ENCODE measurements around the gene PRRT3. TPM values are rescaled to one million over a fixed set of nuclear protein-coding genes. Genes with fewer than 3 reads are reported as not detected.

The PRRT3 gene
- total and polyA plus RNA-seq, 2 of the 13 experiments (the other 11 are each of a cell fraction or from before 2014, with no cell fraction given) = 0.22 to 0.44 TPM

GRCh38 chr3:9916734-9917680, 35.2 kb downstream of the PRRT3 start, which contains the start of gene IL17RC (continued):
- TF ChIP-seq ZNF709 (CRISPR knock-in tag; IDR thresholded peaks at IDR 0.05) = peak; percentile 27; the same call in 1 of the 2 replicates
- 0 out of 2 replicates have a peak, but pooled peaks have one; percentile 8 for TF ChIP-seq TBX3 (IDR thresholded peaks at IDR 0.05; ENCODE audit: borderline replicate concordance)
- TF ChIP-seq TCF12 (IDR thresholded peaks at IDR 0.05) = no peak
- TF ChIP-seq TCF12 (CRISPR knock-in tag; IDR thresholded peaks at IDR 0.05) = no peak
- TF ChIP-seq SAP130 (CRISPR knock-in tag; IDR thresholded peaks at IDR 0.05; ENCODE audit: low read depth) = peak; percentile 85
- TF ChIP-seq, protein P1, sequence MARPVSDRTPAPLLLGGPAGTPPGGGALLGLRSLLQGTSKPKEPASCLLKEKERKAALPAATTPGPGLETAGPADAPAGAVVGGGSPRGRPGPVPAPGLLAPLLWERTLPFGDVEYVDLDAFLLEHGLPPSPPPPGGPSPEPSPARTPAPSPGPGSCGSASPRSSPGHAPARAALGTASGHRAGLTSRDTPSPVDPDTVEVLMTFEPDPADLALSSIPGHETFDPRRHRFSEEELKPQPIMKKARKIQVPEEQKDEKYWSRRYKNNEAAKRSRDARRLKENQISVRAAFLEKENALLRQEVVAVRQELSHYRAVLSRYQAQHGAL (CRISPR knock-in tag; IDR thresholded peaks at IDR 0.05; ENCODE audit: not compliant biosample characterization) = no peak
- TF ChIP-seq ZBTB3 (CRISPR knock-in tag; IDR thresholded peaks at IDR 0.05; ENCODE audit: borderline replicate concordance, low read depth) = no peak
- TF ChIP-seq ZMAT3 (CRISPR knock-in tag; conservative IDR thresholded peaks at IDR 0.05) = no peak
- TF ChIP-seq ZNF382 (CRISPR knock-in tag; IDR thresholded peaks at IDR 0.05; ENCODE audit: borderline replicate concordance) = no peak
- no peak for TF ChIP-seq ZNF34 (CRISPR knock-in tag; IDR thresholded peaks at IDR 0.05; ENCODE audit: borderline replicate concordance)
- TF ChIP-seq ZNF781 (CRISPR knock-in tag; IDR thresholded peaks at IDR 0.05; ENCODE audit: borderline replicate concordance, not compliant biosample characterization) = no peak
- TF ChIP-seq ZNF276 (CRISPR knock-in tag; IDR thresholded peaks at IDR 0.05; ENCODE audit: low read depth) = no peak
- TF ChIP-seq ZNF563 (CRISPR knock-in tag; IDR thresholded peaks at IDR 0.05) = no peak
- no peak for TF ChIP-seq ZNF557 (CRISPR knock-in tag; IDR thresholded peaks at IDR 0.05)
- no peak for TF ChIP-seq ZNF576 (CRISPR knock-in tag; IDR thresholded peaks at IDR 0.05)
- peak; percentile 91 for TF ChIP-seq IRF2 (CRISPR knock-in tag; IDR thresholded peaks at IDR 0.05)
- no peak for TF ChIP-seq ZNF850 (CRISPR knock-in tag; conservative IDR thresholded peaks at IDR 0.05)
- no peak; the same call in 1 of the 2 replicates for TF ChIP-seq FOSL2 (CRISPR knock-in tag; IDR thresholded peaks at IDR 0.05)
- TF ChIP-seq, protein P2, sequence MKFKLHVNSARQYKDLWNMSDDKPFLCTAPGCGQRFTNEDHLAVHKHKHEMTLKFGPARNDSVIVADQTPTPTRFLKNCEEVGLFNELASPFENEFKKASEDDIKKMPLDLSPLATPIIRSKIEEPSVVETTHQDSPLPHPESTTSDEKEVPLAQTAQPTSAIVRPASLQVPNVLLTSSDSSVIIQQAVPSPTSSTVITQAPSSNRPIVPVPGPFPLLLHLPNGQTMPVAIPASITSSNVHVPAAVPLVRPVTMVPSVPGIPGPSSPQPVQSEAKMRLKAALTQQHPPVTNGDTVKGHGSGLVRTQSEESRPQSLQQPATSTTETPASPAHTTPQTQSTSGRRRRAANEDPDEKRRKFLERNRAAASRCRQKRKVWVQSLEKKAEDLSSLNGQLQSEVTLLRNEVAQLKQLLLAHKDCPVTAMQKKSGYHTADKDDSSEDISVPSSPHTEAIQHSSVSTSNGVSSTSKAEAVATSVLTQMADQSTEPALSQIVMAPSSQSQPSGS (CRISPR knock-in tag; IDR thresholded peaks at IDR 0.05) = peak; percentile 23; the same call in 1 of the 2 replicates
- TF ChIP-seq ZFP36L1 (CRISPR knock-in tag; IDR thresholded peaks at IDR 0.05) = no peak
- 0 out of 2 replicates have a peak, but pooled peaks have one; percentile 17 for TF ChIP-seq ZBTB26 (CRISPR knock-in tag; IDR thresholded peaks at IDR 0.05; ENCODE audit: borderline replicate concordance)
- TF ChIP-seq POLR2A (IDR thresholded peaks at IDR 0.05; ENCODE audit: insufficient read depth in 1 of 2, low read depth in 2 of 2, low read length in 2 of 2) = peak in 1 of 2 experiments; percentile 50; a peak in 1 of 4 replicates
- TF ChIP-seq RFXAP (CRISPR knock-in tag; IDR thresholded peaks at IDR 0.05; ENCODE audit: borderline replicate concordance) = peak; percentile 58; the same call in 1 of the 2 replicates
- TF ChIP-seq ZSCAN21 (CRISPR knock-in tag; IDR thresholded peaks at IDR 0.05; ENCODE audit: borderline replicate concordance) = no peak

Measured in HepG2 (cell line).